Gastrocnemius medialis (tissue), 4 donors: ENCODE data around the gene LITAF. TPM values are rescaled to one million over a fixed set of nuclear protein-coding genes. Genes with fewer than 3 reads are reported as not detected.

Experiments used
- ATAC-seq, 2 donors: fragments of 150-250 bp; one replicate each; pipeline ENCODE4 v1.9.1; 2016
- DNase-seq, 2 donors: peaks; one replicate each; pipeline ENCODE4 v3.0.0-alpha.2; 2019
- H3K27ac ChIP-seq, 4 donors: fragments of 200-600 bp; sonication (generic); 1 replicate in 1 of 4; 2 replicates in 3 of 4; pipeline ENCODE4 v1.5.1; 2016 to 2018; ENCODE audit warnings: mild to moderate bottlenecking in 2 of 4, moderate library complexity in 1 of 4
- H3K27me3 ChIP-seq, 3 donors: fragments of 200-600 bp; sonication (generic) in 2 of 3; 1 replicate in 1 of 3; 2 replicates in 2 of 3; pipeline versions ENCODE4 v1.5.1 to v1.6.0; 2016 to 2019; ENCODE audit warnings: mild to moderate bottlenecking in 1 of 3, moderate library complexity in 1 of 3
- H3K36me3 ChIP-seq, 2 donors: fragments of 200-600 bp; sonication (generic) in 1 of 2; one replicate each; pipeline ENCODE4 v1.5.1; 2017 to 2018
- H3K4me1 ChIP-seq, 2 donors: fragments of 200-600 bp; sonication (generic) in 1 of 2; one replicate each; pipeline ENCODE4 v1.5.1; 2016 to 2017; ENCODE audit warnings: mild to moderate bottlenecking in 2 of 2
- H3K4me3 ChIP-seq, 4 donors: fragments of 200-600 bp; sonication (generic) in 3 of 4; 1 replicate in 1 of 4; 2 replicates in 3 of 4; pipeline ENCODE4 v1.5.1; 2016 to 2019; ENCODE audit warnings: mild to moderate bottlenecking in 2 of 4
- H3K9me3 ChIP-seq, 3 donors: fragments of 200-600 bp; sonication (generic) in 2 of 3; 1 replicate in 1 of 3; 2 replicates in 2 of 3; pipeline ENCODE4 v1.5.1; 2016 to 2019
- POLR2A ChIP-seq, 2 donors: fragments of 450-650 bp; IDR thresholded peaks; one replicate each; pipeline ENCODE4 v1.6.1; 2017; ENCODE audit warnings: antibody characterized with exemption in 2 of 2, mild to moderate bottlenecking in 2 of 2, moderate library complexity in 2 of 2
- in situ Hi-C, 4 donors: fragments of 200-750 bp; cut with MboI; loops; one replicate each; pipeline versions ENCODE4 v1.15.0 to v1.8.0; 2017; ENCODE audit warnings: low sequenced_read_pairs in 4 of 4
- intact Hi-C: fragments of 100-400 bp; cut with DNase I; formaldehyde crosslinking; loops from one replicate; pipeline ENCODE4 v1.15.1; 2023; ENCODE audit warnings: low total_unique reads
- total RNA-seq, 4 donors: library from RNA; depleted of rRNA; stranded (reverse); fragments of >200 nt; gene quantifications; one replicate each; pipeline versions ENCODE4 v1.1.0 to v1.2.3, GENCODE V29; 2016
- TF ChIP-seq, protein P1 (sequence below), 5 experiments: fragments of 450-650 bp in 3 of 5; fragments of 200-600 bp in 2 of 5; sonication (generic) in 2 of 5; IDR thresholded peaks in 4 of 5; conservative IDR thresholded peaks in 1 of 5; 1 replicate in 4 of 5; 2 replicates in 1 of 5; pipeline ENCODE4 v1.5.1; 2016 to 2019; ENCODE audit warnings: antibody characterized with exemption in 5 of 5, mild to moderate bottlenecking in 3 of 5, moderate library complexity in 3 of 5

Gene LITAF
- total RNA-seq, 4 donors from 2014 or later, result 11.2 to 30.1 (median 19.4) TPM

DNA sequence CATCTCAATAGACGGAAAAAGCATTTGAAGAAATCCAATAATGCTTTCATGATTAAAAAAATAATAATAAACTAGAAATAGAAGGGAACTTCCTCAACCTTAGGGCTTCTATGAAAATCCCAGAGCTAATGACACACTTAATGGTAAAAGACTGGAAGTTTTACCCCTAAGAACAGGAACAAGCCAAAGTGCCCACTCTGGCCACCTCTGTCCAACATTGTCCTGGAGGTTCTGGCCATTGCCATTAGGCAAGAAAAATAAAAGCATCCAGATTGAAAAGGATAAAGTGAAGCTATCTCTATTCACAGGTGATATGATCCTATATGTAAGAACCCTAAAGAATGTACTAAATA, 2.5 kb upstream of the LITAF start:
- no peaks in the 10 kb centered on the region for H3K36me3 ChIP-seq
- TF ChIP-seq POLR2A (IDR thresholded peaks at IDR 0.05), result no peak
- TF ChIP-seq, protein P1, sequence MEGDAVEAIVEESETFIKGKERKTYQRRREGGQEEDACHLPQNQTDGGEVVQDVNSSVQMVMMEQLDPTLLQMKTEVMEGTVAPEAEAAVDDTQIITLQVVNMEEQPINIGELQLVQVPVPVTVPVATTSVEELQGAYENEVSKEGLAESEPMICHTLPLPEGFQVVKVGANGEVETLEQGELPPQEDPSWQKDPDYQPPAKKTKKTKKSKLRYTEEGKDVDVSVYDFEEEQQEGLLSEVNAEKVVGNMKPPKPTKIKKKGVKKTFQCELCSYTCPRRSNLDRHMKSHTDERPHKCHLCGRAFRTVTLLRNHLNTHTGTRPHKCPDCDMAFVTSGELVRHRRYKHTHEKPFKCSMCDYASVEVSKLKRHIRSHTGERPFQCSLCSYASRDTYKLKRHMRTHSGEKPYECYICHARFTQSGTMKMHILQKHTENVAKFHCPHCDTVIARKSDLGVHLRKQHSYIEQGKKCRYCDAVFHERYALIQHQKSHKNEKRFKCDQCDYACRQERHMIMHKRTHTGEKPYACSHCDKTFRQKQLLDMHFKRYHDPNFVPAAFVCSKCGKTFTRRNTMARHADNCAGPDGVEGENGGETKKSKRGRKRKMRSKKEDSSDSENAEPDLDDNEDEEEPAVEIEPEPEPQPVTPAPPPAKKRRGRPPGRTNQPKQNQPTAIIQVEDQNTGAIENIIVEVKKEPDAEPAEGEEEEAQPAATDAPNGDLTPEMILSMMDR (IDR thresholded peaks at IDR 0.05 in 4 of 5, conservative IDR thresholded peaks at IDR 0.05 in 1 of 5), result no peak
- H3K4me1 ChIP-seq, result peaks cover 0 to 3% of the 10 kb centered on the region in 2 donors
- peaks cover 0 to 5% (median 0%) of the 10 kb centered on the region in 3 donors for H3K27me3 ChIP-seq
- intact Hi-C loops (no loop called here), in situ Hi-C loops (no loop called here)
- no peak overlapping the region for H3K27ac ChIP-seq
- DNase-seq (no peak), ATAC-seq (no peak)
- H3K4me3 ChIP-seq, result no peak overlapping the region
- no peaks in the 10 kb centered on the region for H3K9me3 ChIP-seq

DNA sequence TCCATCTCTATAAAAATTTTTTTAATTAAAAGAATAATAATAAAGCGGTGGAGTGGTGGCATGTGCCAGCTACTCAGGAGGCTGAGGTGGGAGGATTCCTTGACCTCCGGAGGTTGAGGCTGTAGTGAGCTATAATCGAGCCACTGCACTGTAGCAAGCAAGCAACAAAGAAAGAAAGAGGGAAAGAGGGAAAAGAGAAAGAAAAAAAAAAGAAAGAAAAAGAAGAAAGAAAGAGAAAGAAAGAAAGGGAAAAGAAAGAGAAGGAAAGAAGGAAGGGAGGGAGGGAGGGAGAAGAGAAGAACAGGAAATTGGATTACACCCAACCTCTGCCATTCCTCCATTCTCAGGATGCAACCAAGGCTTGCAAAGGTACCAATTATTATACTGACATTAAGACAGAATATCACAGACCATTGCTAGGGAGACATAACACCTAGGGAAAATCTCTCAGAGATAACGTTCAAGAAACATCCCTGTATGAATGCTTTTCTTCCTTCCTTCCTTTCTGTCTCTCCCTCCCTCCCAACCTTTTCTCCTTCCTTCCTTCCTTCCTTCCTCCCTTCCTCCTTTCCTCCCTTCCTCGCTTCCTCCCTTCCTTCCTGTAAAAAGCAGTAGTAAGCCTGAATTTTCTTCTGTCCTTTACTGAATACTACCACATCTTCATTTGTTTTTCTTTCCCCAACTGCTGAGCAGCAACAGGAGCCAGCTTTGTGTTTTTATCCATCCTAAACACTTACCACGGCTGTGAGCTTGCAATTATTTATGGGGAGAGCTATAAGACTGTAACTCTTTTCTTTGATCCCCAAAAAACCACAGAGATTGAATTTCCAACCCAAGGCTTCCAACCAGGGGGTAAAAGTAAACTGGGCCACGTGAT, 1.8 kb upstream of the LITAF start:
- no peak for TF ChIP-seq POLR2A (IDR thresholded peaks at IDR 0.05)
- TF ChIP-seq, protein P1 (IDR thresholded peaks at IDR 0.05 in 4 of 5, conservative IDR thresholded peaks at IDR 0.05 in 1 of 5), result no peak
- in situ Hi-C loops, result no loop called here
- H3K4me3 ChIP-seq, result no peak overlapping the region
- no peak for ATAC-seq
- H3K36me3 ChIP-seq, result no peaks in the 10 kb centered on the region
- intact Hi-C loops, result no loop called here
- no peak overlapping the region for H3K27ac ChIP-seq
- no peaks in the 10 kb centered on the region for H3K9me3 ChIP-seq
- peaks cover 0 to 5% (median 0%) of the 10 kb centered on the region in 3 donors for H3K27me3 ChIP-seq
- peaks cover 0 to 7% of the 10 kb centered on the region in 2 donors for H3K4me1 ChIP-seq
- DNase-seq, result no peak

DNA sequence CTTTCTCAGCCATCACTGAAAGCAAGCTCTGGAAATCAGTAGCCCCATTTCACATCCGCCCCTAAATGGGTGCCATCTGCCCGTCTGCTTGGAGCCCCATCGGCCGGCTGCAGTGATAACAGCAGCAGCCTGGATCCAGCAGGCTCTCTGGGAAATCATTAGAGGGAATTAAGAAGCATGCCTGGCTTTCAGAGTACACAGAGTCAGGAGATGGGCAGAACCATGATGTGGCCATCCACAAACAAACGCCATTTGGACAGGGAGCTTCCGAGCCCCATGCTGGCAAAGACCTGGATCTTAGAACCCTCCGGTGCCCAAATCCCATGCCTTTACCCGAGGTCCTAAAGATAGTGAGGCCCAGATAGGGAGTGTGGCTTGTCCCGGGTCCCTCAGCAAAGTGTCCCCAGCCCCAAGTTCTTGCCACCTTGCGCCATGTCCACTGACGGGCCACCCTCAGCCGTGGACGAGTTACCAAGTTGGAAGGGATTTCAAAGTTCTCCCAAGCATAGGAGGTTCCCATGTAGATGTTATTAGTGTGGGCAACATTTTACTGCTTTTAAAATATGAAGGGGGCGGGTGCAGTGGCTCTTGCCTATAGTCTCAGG, 1.0 kb upstream of the LITAF start:
- peaks cover 0 to 5% (median 0%) of the 10 kb centered on the region in 3 donors for H3K27me3 ChIP-seq
- TF ChIP-seq POLR2A (IDR thresholded peaks at IDR 0.05), result no peak
- TF ChIP-seq, protein P1 (IDR thresholded peaks at IDR 0.05 in 4 of 5, conservative IDR thresholded peaks at IDR 0.05 in 1 of 5), result no peak
- DNase-seq, result no peak
- no peak for ATAC-seq
- peak overlapping the region in 3 of 4 donors; percentile 72 to 88 (median 84) for H3K27ac ChIP-seq
- H3K9me3 ChIP-seq, result no peaks in the 10 kb centered on the region
- H3K4me3 ChIP-seq, result peak overlapping the region; percentile 60 to 88 (median 70)
- in situ Hi-C loops, result no loop called here
- intact Hi-C loops, result loop anchor here (2.0 kb wide), 1 partner anchor 53 kb away; no protein-coding TSS in a partner anchor
- H3K36me3 ChIP-seq, result no peaks in the 10 kb centered on the region
- peaks cover 0 to 7% of the 10 kb centered on the region in 2 donors for H3K4me1 ChIP-seq

DNA sequence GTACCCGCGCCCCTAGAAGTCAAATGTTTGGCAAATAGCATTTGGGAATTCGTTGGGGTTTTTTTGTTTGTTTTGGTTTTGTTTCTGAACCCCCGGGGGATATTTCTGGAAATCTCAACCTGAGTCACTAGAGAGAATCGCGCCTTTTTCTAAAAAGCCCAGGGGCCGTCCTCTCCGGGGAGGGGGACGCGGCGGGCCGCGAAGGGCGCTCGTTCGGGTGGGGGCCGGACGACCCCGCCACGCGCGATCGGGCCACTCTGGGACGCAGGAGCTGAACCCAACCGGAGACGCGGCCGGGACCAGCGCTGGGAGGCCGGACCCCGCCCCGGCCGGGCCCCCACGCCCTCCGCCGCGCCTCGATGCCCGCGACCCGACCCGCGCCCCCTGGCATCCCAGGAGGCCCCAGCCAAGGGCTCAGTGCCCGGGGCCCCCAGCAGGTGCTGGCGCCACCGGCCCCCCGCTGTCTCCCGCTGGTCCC, 302 bp downstream of the LITAF start:
- ATAC-seq (peak; percentile 7 to 33), DNase-seq (no peak)
- H3K36me3 ChIP-seq, result no peaks in the 10 kb centered on the region
- H3K27ac ChIP-seq, result peak overlapping the region; percentile 72 to 88 (median 83)
- H3K9me3 ChIP-seq, result no peaks in the 10 kb centered on the region
- in situ Hi-C loops (no loop called here), intact Hi-C loops (loop anchor here (2.0 kb wide), 1 partner anchor 54 kb away; no protein-coding TSS in a partner anchor)
- peaks cover 0 to 11% of the 10 kb centered on the region in 2 donors for H3K4me1 ChIP-seq
- H3K4me3 ChIP-seq, result peak overlapping the region; percentile 60 to 88 (median 70)
- TF ChIP-seq, protein P1 (IDR thresholded peaks at IDR 0.05 in 4 of 5, conservative IDR thresholded peaks at IDR 0.05 in 1 of 5), result peak in 1 of 5 experiments; percentile 13
- TF ChIP-seq POLR2A (IDR thresholded peaks at IDR 0.05), result peak; percentile 56 to 76
- peaks cover 0 to 5% (median 0%) of the 10 kb centered on the region in 3 donors for H3K27me3 ChIP-seq
